IPS-15b (cell line): ENCODE measurements around the gene MRPS27.

Experiments used
- H3K27me3 ChIP-seq: one replicate; pipeline ENCODE4 v1.6.1; 2013; ENCODE audit warnings: low read length; ENCODE audit not compliant: control insufficient read depth, insufficient read depth
- H3K36me3 ChIP-seq: one replicate; pipeline ENCODE4 v1.6.1; 2013; ENCODE audit warnings: low read length; ENCODE audit not compliant: control insufficient read depth, insufficient read depth
- H3K4me1 ChIP-seq: one replicate; pipeline ENCODE4 v1.6.1; 2013; ENCODE audit warnings: mild to moderate bottlenecking, low read length; ENCODE audit not compliant: control insufficient read depth, insufficient read depth
- H3K4me3 ChIP-seq: one replicate; pipeline ENCODE4 v1.5.1; 2013; ENCODE audit warnings: low read depth, low read length
- H3K9ac ChIP-seq: one replicate; pipeline ENCODE4 v1.6.1; 2013; ENCODE audit warnings: low read depth, mild to moderate bottlenecking, low read length
- H3K9me3 ChIP-seq: one replicate; pipeline ENCODE4 v1.6.1; 2013; ENCODE audit warnings: mild to moderate bottlenecking, low read length; ENCODE audit not compliant: control insufficient read depth, insufficient read depth

MRPS27 gene

DNA sequence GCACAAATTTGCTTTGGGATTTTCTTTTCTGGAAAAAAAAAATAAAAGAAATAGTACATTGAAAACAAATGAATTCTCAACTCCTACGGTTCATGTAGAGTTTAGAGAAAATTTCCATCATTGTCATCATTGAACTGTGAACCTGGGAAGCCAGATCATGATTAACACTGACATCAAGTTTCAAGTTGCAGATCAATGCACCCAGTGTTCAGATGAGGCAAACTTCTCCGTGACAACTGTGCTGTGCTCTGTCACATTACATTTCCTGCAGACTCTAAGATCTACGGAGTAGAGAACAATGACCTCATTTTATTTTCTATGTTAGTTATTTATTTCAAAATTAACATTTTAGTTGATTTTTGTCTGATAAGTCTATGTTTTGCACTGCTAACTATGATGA is 113.0 kb downstream of the MRPS27 start:
- no peaks in the 10 kb centered on the region for H3K9me3 ChIP-seq
- no peaks in the 10 kb centered on the region for H3K27me3 ChIP-seq
- peaks cover 18% of the 10 kb centered on the region for H3K4me1 ChIP-seq
- H3K9ac ChIP-seq = no peak overlapping the region
- H3K36me3 ChIP-seq = peaks cover 8% of the 10 kb centered on the region
- no peak overlapping the region for H3K4me3 ChIP-seq

DNA sequence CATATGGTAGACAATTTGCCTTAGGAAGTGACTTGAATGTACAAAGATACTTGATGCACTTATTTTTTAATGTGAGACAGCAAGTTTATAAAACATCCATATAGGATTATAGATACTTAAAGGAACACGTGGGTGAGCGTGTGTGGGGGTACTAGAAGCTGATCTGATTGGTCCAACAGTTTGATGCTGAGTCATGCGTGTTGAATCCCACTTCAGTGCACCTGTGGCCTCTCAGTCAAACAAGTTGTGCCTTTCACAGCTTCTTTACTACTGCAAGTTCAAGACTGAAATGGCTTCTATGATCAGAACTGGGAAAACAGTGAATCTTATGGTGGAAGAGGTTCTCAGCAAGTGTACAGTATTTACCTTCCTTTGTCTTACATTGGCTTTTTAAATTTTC is 113.9 kb downstream of the MRPS27 start:
- H3K36me3 ChIP-seq = peaks cover 8% of the 10 kb centered on the region
- H3K4me1 ChIP-seq = peaks cover 18% of the 10 kb centered on the region
- H3K4me3 ChIP-seq = no peak overlapping the region
- no peaks in the 10 kb centered on the region for H3K9me3 ChIP-seq
- H3K9ac ChIP-seq = no peak overlapping the region
- H3K27me3 ChIP-seq = no peaks in the 10 kb centered on the region

DNA sequence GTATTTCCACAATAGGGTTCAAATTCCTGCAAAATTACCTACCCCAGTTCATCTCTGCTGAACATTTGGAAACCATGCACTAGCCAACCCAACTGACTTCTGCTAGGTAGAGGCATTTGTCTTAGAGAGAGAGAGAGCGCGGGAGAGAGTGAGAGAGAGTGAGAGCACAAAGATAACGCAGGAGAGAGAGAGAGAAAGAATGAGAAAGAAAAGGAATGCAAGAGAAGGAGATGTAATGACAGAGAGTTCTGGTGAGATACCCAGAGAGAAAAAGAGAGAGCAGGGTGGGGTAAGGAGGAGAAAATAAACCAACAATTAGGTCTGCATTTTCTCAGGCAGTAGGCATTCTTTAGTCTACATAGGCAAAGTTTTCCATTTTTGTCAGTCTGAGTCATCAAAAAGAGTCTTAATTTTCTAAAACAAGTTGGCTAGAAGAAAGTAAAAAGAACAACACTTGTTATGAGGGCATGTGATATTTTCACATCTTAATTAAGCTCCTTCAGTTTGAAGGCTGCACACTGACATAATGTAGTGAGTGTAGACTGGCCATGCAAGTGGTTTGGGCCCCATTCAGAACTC is 114.5 kb downstream of the MRPS27 start:
- Histone ChIP-seq H3K9ac (no peak overlapping the region), H3K9me3 (no peaks in the 10 kb centered on the region), H3K4me3 (no peak overlapping the region), H3K27me3 (no peaks in the 10 kb centered on the region), H3K36me3 (peaks cover 8% of the 10 kb centered on the region), H3K4me1 (peaks cover 16% of the 10 kb centered on the region)

DNA sequence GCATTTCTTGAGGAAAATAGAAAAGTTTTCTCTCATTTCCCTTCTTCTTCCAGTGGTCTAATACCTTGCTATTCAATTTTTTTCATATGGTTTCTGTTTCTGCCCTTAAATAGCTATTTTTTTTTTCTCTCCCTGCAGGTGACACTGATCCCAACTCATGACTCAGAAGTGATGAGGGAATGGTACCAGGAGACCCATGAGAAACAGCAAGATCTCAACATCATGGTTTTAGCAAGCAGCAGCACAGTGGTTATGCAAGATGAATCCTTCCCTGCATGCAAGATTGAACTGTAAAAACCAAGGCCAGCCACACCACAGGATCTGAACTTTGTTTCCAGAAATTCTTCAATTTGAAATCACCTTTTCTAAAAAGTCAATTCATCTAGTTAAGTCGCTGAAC is 115.1 kb downstream of the MRPS27 start:
- H3K9ac ChIP-seq = no peak overlapping the region
- H3K4me1 ChIP-seq = peaks cover 11% of the 10 kb centered on the region
- peaks cover 12% of the 10 kb centered on the region for H3K36me3 ChIP-seq
- H3K4me3 ChIP-seq = no peak overlapping the region
- no peaks in the 10 kb centered on the region for H3K9me3 ChIP-seq
- H3K27me3 ChIP-seq = no peaks in the 10 kb centered on the region

DNA sequence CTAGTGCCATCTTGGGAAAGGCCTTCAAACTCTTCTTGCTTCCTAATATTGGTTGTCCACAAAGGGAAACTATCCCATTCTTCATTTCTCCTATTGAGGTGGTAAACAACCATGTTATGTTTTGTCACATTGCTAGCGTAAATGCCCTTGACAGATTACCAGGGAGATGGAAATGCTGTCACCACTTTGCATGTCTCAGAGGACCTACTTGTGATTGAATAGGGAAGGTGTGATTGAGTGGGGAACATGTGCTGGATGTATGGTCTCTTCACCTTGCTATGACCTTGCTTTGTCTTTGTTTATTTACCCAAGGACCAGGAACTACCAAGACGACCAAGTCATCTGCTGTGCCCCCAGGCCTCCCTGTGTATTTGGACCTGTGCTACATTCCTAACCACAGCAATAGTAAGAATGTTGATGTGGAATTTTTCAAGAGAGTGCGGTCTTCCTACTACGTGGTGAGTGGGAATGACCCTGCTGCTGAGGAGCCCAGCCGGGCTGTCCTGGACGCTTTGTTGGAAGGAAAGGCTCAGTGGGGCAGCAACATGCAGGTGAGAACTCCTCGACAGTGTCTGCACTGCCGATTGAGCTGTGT is 116.7 kb downstream of the MRPS27 start:
- H3K27me3 ChIP-seq = no peaks in the 10 kb centered on the region
- H3K9ac ChIP-seq = no peak overlapping the region
- no peaks in the 10 kb centered on the region for H3K4me1 ChIP-seq
- no peak overlapping the region for H3K4me3 ChIP-seq
- no peaks in the 10 kb centered on the region for H3K9me3 ChIP-seq
- H3K36me3 ChIP-seq = peaks cover 16% of the 10 kb centered on the region

DNA sequence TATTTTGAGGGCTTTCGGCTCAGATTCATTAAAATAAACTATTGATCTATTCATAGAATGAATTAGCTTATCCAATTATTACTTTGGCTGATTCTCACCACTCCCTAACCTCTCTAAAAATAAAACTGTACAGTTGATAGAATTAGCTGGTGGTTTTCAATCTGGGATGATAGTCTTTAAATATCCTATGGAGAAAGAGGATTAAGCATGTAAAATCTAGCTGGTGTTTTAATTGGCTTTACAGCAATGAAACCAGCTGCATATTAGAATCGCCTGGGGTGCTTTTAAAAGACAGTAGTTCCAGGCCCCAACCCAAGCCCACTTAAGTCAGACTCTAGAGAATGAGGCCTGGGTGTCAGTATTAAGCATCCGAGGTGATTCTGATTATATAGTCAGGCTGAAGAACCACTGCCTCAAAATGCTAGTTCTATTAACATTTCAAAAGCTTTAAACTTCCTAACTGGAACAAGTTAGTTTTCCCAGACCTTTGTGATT is 117.7 kb downstream of the MRPS27 start:
- Histone ChIP-seq H3K27me3 (no peaks in the 10 kb centered on the region), H3K36me3 (peaks cover 24% of the 10 kb centered on the region), H3K4me1 (no peaks in the 10 kb centered on the region), H3K4me3 (no peak overlapping the region), H3K9me3 (no peaks in the 10 kb centered on the region), H3K9ac (no peak overlapping the region)

DNA sequence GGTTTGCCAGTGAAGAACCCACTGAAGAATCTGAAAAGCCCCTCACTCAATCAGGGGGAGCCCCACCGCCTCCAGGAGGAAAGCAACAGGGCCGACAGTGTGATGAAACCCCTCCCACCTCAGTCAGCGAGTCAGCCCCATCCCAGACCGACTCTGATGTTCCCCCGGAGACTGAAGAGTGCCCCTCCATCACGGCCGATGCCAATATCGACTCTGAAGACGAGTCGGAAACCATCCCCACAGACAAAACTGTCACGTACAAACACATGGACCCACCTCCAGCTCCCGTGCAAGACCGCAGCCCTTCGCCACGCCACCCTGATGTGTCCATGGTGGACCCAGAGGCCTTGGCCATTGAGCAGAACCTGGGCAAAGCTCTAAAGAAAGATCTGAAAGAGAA is 120.4 kb downstream of the MRPS27 start:
- Histone ChIP-seq H3K9ac (no peak overlapping the region), H3K36me3 (peaks cover 44% of the 10 kb centered on the region), H3K27me3 (no peaks in the 10 kb centered on the region), H3K4me3 (no peak overlapping the region), H3K9me3 (no peaks in the 10 kb centered on the region), H3K4me1 (no peaks in the 10 kb centered on the region)

DNA sequence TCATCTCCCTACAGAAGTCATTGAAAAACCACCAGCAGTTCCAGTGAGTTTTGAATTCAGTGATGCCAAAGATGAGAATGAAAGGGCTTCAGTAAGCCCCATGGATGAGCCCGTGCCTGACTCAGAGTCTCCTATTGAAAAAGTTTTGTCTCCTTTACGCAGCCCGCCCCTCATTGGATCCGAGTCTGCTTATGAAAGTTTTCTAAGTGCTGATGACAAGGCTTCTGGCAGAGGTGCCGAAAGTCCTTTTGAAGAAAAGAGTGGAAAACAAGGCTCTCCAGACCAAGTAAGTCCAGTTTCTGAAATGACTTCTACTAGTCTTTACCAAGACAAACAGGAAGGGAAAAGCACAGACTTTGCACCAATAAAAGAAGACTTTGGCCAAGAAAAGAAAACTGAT is 122.6 kb downstream of the MRPS27 start:
- no peaks in the 10 kb centered on the region for H3K9me3 ChIP-seq
- peaks cover 39% of the 10 kb centered on the region for H3K36me3 ChIP-seq
- no peaks in the 10 kb centered on the region for H3K27me3 ChIP-seq
- H3K9ac ChIP-seq = no peak overlapping the region
- no peak overlapping the region for H3K4me3 ChIP-seq
- H3K4me1 ChIP-seq = no peaks in the 10 kb centered on the region

DNA sequence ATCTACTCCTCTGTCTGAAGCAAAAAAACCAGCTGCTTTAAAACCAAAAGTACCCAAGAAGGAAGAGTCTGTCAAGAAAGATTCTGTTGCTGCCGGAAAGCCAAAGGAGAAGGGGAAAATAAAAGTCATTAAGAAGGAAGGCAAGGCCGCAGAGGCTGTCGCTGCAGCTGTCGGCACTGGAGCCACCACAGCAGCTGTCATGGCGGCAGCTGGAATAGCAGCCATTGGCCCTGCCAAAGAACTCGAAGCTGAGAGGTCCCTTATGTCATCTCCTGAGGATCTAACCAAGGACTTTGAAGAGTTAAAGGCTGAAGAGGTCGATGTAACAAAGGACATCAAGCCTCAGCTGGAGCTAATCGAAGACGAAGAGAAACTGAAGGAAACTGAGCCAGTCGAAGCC is 124.5 kb downstream of the MRPS27 start:
- Histone ChIP-seq H3K27me3 (no peaks in the 10 kb centered on the region), H3K36me3 (peaks cover 39% of the 10 kb centered on the region), H3K9ac (no peak overlapping the region), H3K4me3 (no peak overlapping the region), H3K4me1 (no peaks in the 10 kb centered on the region), H3K9me3 (no peaks in the 10 kb centered on the region)

DNA sequence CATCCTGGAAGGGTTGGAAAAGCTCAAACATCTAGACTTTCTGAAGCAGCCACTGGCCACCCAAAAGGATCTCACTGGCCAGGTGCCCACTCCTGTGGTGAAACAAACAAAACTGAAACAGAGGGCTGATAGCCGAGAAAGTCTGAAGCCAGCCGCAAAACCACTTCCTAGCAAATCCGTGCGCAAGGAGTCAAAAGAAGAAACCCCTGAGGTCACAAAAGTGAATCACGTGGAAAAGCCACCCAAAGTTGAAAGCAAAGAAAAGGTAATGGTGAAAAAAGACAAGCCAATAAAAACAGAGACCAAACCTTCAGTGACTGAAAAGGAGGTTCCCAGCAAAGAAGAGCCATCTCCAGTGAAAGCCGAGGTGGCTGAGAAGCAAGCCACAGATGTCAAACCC is 125.2 kb downstream of the MRPS27 start:
- no peak overlapping the region for H3K4me3 ChIP-seq
- no peaks in the 10 kb centered on the region for H3K4me1 ChIP-seq
- no peak overlapping the region for H3K9ac ChIP-seq
- no peaks in the 10 kb centered on the region for H3K9me3 ChIP-seq
- H3K36me3 ChIP-seq = peaks cover 34% of the 10 kb centered on the region
- H3K27me3 ChIP-seq = no peaks in the 10 kb centered on the region

DNA sequence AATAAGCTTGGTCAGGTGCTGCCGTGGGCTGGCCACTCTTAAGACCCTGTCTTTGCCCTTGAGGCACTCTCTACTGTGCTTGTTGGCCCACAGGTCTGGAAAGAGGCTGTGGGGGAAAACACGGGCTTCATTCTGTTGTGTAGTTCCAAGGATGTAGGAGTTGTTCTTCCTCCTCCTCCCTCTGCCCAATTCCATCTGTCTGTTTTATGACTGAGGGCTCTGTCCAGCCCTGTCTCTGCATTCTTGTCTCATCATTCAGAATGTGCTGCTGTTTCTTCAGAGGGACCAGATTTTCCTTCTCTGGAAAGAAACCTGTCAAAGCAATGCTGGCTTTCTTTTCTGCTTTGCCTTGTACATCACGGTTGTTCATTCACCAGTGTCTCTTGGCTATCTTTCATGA is 128.6 kb downstream of the MRPS27 start:
- Histone ChIP-seq H3K9me3 (no peaks in the 10 kb centered on the region), H3K4me1 (no peaks in the 10 kb centered on the region), H3K9ac (no peak overlapping the region), H3K36me3 (peaks cover 14% of the 10 kb centered on the region), H3K4me3 (no peak overlapping the region), H3K27me3 (no peaks in the 10 kb centered on the region)

DNA sequence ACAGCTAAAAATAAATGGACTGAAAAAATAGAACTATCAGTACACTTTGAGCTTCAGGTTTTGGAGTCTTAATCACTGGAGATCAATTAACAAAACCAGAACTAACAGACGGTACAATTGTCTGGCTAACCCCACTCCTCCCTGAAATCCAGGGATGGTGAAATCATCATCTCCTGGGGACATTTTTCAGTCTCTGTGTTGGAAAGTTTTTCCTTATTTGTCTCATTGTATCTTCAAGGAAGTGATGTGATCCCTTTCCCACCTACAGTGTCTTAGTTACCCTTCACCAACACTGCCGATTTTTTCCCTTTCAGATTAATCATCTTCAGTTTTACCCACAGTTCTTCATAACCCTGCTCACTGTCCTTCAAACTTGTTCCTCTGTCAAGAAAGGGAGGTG is 130.9 kb downstream of the MRPS27 start:
- no peak overlapping the region for H3K9ac ChIP-seq
- H3K9me3 ChIP-seq = no peaks in the 10 kb centered on the region
- no peaks in the 10 kb centered on the region for H3K36me3 ChIP-seq
- no peak overlapping the region for H3K4me3 ChIP-seq
- H3K27me3 ChIP-seq = no peaks in the 10 kb centered on the region
- H3K4me1 ChIP-seq = no peaks in the 10 kb centered on the region
